ENCODE data around the gene AKT3. TPM values are rescaled to one million over a fixed set of nuclear protein-coding genes. Genes with fewer than 3 reads are reported as not detected.

The AKT3 gene
- total and polyA plus RNA-seq, 2 experiments from 2014 or later: 4.5 to 18.5 TPM

DNA sequence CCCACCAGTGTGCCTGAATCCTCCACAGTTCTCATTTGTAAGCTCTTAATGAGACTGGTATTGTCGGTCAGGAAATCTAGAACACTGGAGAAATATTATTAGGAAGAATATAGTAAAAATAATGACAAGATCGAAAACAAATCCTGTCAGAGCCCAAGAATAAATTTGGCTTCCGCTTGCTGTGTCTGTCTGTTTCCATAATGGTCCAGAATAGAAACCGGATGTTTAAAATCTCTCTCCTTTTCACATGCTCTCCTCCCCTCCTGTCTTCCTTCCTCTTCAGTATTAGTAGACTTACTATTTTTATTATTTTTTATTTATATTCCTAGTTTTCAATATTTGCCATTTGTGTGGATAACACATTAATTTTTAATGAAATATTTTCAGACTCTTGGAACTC is 406.5 kb downstream of the AKT3 start:
- Mint-ChIP-seq H3K27ac (no peak overlapping the region), H3K9me3 (no peaks in the 10 kb centered on the region), H3K4me1 (peaks cover 26% of the 10 kb centered on the region), H3K36me3 (ENCODE audit: low read depth) (no peaks in the 10 kb centered on the region), H3K27me3 (ENCODE audit: insufficient read depth, low read depth, poor library complexity) (peaks cover 2% of the 10 kb centered on the region), H3K4me3 (no peak overlapping the region)
- H3K9me2 ChIP-seq (ENCODE audit: insufficient read depth): no peaks in the 10 kb centered on the region; the same call in 1 of the 2 replicates
- H2AFZ ChIP-seq: no peak overlapping the region
- no peaks in the 10 kb centered on the region for H3K36me3 ChIP-seq (ENCODE audit: insufficient read depth)
- peaks cover 8% of the 10 kb centered on the region for H3K4me1 ChIP-seq (ENCODE audit: insufficient read depth)
- H4K20me1 ChIP-seq (replicated peaks; ENCODE audit: insufficient read depth): no peaks in the 10 kb centered on the region
- DNase-seq (ENCODE audit: low spot score) (no peak), ATAC-seq (no peak)
- no peaks in the 10 kb centered on the region for H3K79me2 ChIP-seq (replicated peaks; ENCODE audit: insufficient read depth)
- TF ChIP-seq JUNB (IDR thresholded peaks at IDR 0.05; ENCODE audit: unreplicated experiment): no peak
- TF ChIP-seq CREB1 (CRISPR knock-in tag; IDR thresholded peaks at IDR 0.05; ENCODE audit: low read depth): no peak
- no peak for TF ChIP-seq STAT1 (IDR thresholded peaks at IDR 0.05; ENCODE audit: unreplicated experiment)
- no peak for TF ChIP-seq ZNF331 (CRISPR knock-in tag; IDR thresholded peaks at IDR 0.05; ENCODE audit: low read depth)
- no peak for TF ChIP-seq ETS1 (IDR thresholded peaks at IDR 0.05)
- TF ChIP-seq POLR2AphosphoS5 (IDR thresholded peaks at IDR 0.05; ENCODE audit: low read depth): no peak
- no peak for TF ChIP-seq ZNF114 (CRISPR knock-in tag; IDR thresholded peaks at IDR 0.05)
- TF ChIP-seq, protein P1, sequence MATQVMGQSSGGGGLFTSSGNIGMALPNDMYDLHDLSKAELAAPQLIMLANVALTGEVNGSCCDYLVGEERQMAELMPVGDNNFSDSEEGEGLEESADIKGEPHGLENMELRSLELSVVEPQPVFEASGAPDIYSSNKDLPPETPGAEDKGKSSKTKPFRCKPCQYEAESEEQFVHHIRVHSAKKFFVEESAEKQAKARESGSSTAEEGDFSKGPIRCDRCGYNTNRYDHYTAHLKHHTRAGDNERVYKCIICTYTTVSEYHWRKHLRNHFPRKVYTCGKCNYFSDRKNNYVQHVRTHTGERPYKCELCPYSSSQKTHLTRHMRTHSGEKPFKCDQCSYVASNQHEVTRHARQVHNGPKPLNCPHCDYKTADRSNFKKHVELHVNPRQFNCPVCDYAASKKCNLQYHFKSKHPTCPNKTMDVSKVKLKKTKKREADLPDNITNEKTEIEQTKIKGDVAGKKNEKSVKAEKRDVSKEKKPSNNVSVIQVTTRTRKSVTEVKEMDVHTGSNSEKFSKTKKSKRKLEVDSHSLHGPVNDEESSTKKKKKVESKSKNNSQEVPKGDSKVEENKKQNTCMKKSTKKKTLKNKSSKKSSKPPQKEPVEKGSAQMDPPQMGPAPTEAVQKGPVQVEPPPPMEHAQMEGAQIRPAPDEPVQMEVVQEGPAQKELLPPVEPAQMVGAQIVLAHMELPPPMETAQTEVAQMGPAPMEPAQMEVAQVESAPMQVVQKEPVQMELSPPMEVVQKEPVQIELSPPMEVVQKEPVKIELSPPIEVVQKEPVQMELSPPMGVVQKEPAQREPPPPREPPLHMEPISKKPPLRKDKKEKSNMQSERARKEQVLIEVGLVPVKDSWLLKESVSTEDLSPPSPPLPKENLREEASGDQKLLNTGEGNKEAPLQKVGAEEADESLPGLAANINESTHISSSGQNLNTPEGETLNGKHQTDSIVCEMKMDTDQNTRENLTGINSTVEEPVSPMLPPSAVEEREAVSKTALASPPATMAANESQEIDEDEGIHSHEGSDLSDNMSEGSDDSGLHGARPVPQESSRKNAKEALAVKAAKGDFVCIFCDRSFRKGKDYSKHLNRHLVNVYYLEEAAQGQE (IDR thresholded peaks at IDR 0.05; ENCODE audit: unreplicated experiment): no peak
- TF ChIP-seq EZH2 (IDR thresholded peaks at IDR 0.05; ENCODE audit: low read depth, unreplicated experiment): no peak
- TF ChIP-seq, protein P2, sequence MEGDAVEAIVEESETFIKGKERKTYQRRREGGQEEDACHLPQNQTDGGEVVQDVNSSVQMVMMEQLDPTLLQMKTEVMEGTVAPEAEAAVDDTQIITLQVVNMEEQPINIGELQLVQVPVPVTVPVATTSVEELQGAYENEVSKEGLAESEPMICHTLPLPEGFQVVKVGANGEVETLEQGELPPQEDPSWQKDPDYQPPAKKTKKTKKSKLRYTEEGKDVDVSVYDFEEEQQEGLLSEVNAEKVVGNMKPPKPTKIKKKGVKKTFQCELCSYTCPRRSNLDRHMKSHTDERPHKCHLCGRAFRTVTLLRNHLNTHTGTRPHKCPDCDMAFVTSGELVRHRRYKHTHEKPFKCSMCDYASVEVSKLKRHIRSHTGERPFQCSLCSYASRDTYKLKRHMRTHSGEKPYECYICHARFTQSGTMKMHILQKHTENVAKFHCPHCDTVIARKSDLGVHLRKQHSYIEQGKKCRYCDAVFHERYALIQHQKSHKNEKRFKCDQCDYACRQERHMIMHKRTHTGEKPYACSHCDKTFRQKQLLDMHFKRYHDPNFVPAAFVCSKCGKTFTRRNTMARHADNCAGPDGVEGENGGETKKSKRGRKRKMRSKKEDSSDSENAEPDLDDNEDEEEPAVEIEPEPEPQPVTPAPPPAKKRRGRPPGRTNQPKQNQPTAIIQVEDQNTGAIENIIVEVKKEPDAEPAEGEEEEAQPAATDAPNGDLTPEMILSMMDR (conservative IDR thresholded peaks at IDR 0.05; ENCODE audit: low read depth in 2 of 2): no peak
- no peak for TF ChIP-seq EZH2phosphoT487 (IDR thresholded peaks at IDR 0.05; ENCODE audit: unreplicated experiment)
- H3K27ac ChIP-seq (ENCODE audit: low read depth): no peak overlapping the region
- no peak overlapping the region for H3K4me3 ChIP-seq
- no peaks in the 10 kb centered on the region for H3F3A ChIP-seq (replicated peaks; ENCODE audit: low read depth)
- H3K4me2 ChIP-seq: no peak overlapping the region
- no peaks in the 10 kb centered on the region for H3K27me3 ChIP-seq (ENCODE audit: insufficient read depth)

All from GM23338 (cell line).